ENCODE measurements around the gene KRTAP10-8.
"Not testable (repeated sequence)": the region's sequence is repeated elsewhere in the genome, so short reads cannot be mapped to it uniquely, and the experiment has no call there.

- TF ChIP-seq CTCF (conservative IDR thresholded peaks at IDR 0.05 in 1 of 2, IDR thresholded peaks at IDR 0.05 in 1 of 2; ENCODE audit: low read depth in 1 of 2, low read length in 2 of 2); EZH2 (IDR thresholded peaks at IDR 0.05; ENCODE audit: low read length, missing control alignments): not testable (repeated sequence)
Observed at GRCh38 chr21:44637851-44638348, 26.0 kb downstream of the KRTAP10-8 start.
